ENCODE results near the gene PAK2.

Gene PAK2

DNA sequence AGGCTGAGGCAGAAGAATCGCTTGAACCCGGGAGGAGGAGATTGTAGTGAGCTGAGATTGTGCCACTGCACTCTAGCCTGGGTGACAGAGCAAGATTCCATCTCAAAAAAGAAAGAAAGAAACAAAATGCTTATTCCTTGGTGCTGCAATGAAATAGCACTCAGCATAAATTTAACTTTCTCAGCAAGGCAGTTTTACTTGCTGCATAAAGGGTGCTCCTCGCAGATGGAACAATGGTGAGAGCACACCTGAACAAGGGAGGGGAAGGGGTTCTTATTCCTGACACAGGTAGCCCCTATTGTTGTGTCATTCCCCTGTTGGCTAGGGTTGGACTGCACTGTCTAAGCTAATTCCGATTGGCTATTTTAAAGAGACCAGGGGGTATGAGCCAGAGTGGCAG is 17.1 kb downstream of the PAK2 start:
- Mint-ChIP-seq H3K9me3 (no peaks in the 10 kb centered on the region), H3K4me1 (peaks cover 55% of the 10 kb centered on the region), H3K27ac (peak overlapping the region; percentile 20), H3K36me3 (peaks cover 69% of the 10 kb centered on the region), H3K4me3 (no peak overlapping the region)
- DNase-seq (ENCODE audit: low spot score in 2 of 2), result no peak
- no peak for ATAC-seq

- H3K36me3 Mint-ChIP-seq, result peaks cover 62% of the 10 kb centered on the region
- peaks cover 60% of the 10 kb centered on the region for H3K4me1 Mint-ChIP-seq
- DNase-seq (ENCODE audit: low spot score in 2 of 2), result no peak
- peak; percentile 32 for ATAC-seq
- no peaks in the 10 kb centered on the region for H3K9me3 Mint-ChIP-seq
- H3K4me3 Mint-ChIP-seq, result no peak overlapping the region
- H3K27ac Mint-ChIP-seq, result peak overlapping the region; percentile 63
Observed at GRCh38 chr3:196757876-196758739, 18.5 kb downstream of the PAK2 start.

- H3K9me3 Mint-ChIP-seq, result no peaks in the 10 kb centered on the region
- peaks cover 27% of the 10 kb centered on the region for H3K4me1 Mint-ChIP-seq
- H3K4me3 Mint-ChIP-seq, result no peak overlapping the region
- H3K27ac Mint-ChIP-seq, result no peak overlapping the region
- no peak for ATAC-seq
- H3K36me3 Mint-ChIP-seq, result peaks cover 38% of the 10 kb centered on the region
- no peak for DNase-seq (ENCODE audit: low spot score in 2 of 2)
Observed at GRCh38 chr3:196763179-196763578, 23.5 kb downstream of the PAK2 start.

DNA sequence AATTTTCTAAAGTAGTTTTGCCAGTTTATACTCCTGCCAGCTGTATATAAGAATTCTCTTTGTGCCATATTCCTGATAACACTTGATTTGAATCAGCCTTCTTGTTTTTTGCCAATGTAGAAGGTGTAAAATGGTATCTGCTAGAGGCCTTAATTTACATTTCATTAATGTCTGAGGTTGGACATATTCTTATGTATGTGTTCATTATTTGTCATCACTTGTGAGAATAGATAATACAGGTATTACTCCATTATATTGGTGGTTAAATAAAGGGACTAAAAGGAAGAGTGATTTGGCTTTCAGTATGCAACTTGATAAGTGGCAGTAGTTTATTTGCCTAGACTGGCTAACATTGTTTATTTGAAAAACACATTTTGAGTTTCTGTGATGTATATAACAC is 25.8 kb downstream of the PAK2 start:
- Mint-ChIP-seq H3K27ac (no peak overlapping the region), H3K4me1 (peaks cover 21% of the 10 kb centered on the region), H3K9me3 (no peaks in the 10 kb centered on the region), H3K36me3 (peaks cover 43% of the 10 kb centered on the region), H3K4me3 (no peak overlapping the region)
- ATAC-seq (peak; percentile 36), DNase-seq (ENCODE audit: low spot score in 2 of 2) (no peak)

DNA sequence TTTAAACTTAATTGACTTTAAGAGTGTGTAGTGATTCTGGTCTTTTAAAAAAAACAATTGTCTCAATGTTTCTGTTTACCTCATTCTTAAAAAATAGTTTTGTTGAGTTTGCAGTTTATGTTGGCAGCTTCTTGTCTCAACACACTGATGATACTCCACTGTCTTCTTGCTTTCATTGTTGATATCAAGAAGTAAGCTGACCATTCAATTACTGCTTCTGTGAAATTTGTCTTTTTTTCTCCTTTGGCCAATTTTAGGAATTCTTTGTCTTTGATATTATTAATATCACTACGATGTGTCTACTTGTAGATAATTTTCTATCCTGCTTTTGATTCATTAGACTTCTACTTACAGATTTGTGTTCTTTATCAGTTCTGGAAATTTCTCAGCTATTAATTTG is 31.4 kb downstream of the PAK2 start:
- Mint-ChIP-seq H3K36me3 (peaks cover 17% of the 10 kb centered on the region), H3K9me3 (no peaks in the 10 kb centered on the region), H3K27ac (no peak overlapping the region), H3K4me1 (peaks cover 55% of the 10 kb centered on the region), H3K4me3 (no peak overlapping the region)
- DNase-seq (ENCODE audit: low spot score in 2 of 2) (no peak), ATAC-seq (no peak)

DNA sequence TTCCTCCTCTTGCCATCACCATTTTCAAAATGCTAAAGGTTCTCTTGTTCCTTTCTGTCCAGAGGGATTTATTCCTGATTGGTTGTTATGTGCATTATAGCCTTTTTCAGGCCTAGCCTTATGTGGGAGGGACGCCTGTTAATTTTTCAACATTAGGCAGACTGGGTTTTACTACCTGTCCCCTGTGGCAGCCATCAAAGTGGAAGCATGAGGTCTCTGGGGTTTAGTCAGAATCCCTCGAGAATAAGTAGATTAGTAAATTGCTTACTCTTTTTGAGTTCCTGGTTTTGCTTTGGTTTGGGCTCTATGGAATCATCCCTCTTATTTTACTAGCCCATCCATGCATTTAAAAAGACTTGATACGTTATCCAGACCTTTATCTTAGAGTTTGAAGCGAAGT is 32.4 kb downstream of the PAK2 start:
- no peak overlapping the region for H3K4me3 Mint-ChIP-seq
- H3K27ac Mint-ChIP-seq, result peak overlapping the region; percentile 11
- ATAC-seq, result no peak

DNA sequence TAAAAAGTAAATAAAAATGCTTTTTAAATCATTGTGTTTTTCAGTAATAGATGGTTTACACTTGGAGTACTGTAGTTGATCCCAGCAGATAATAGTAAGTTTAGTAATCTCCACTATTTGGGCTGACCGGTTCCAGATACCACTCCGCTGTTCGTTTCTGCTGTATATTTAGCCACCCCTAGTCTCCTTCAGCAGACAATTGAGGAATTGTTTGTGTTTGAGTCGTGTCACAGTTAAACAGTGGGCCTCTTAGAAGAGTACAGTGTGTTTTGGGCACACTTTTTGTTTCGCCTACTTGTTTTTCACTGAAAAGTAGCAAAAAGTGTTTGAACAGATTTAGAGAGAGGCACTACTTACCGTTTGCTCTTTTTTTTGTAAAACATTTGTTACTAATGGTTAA is 33.2 kb downstream of the PAK2 start:
- H3K36me3 Mint-ChIP-seq, result peaks cover 26% of the 10 kb centered on the region
- no peak for ATAC-seq
- H3K9me3 Mint-ChIP-seq, result no peaks in the 10 kb centered on the region
- DNase-seq (ENCODE audit: low spot score in 2 of 2), result no peak
- H3K4me3 Mint-ChIP-seq, result no peak overlapping the region
- peak overlapping the region; percentile 11 for H3K27ac Mint-ChIP-seq
- peaks cover 56% of the 10 kb centered on the region for H3K4me1 Mint-ChIP-seq

More for the DNA sequence above, 32.4 kb downstream of the PAK2 start:
- H3K4me1 Mint-ChIP-seq, result peaks cover 56% of the 10 kb centered on the region
- no peak for DNase-seq (ENCODE audit: low spot score in 2 of 2)
- H3K36me3 Mint-ChIP-seq, result peaks cover 21% of the 10 kb centered on the region
- H3K9me3 Mint-ChIP-seq, result no peaks in the 10 kb centered on the region

DNA sequence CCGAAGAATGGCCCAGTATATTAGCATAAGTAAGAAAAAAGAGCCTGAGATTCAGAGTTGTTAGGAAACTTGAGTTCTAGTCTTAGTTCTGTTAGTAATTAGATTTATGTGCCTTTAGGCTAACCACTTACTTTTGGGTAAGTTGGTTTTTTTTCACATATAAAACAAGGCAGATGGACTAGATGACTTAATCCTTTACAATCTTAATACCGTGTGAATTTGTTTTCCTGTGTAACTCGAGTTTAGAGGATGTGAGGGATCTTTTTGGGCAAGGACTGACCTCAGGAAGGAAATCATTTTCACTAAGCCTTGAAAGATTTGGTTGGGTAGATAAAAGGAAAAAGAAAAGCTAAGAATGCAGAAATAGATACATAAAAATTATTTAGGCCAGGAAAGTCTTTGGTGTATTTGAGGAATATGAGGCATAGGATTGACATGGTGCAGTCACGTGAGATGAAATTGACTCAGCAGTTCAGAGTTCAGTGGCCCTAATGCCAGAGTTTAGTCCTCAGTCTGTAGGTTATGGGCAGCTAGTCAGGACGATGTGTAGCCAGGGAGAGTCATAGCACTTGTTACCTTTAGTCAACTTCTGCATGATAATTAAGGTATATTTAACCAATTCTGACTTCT is 34.6 kb downstream of the PAK2 start:
- H3K36me3 Mint-ChIP-seq, result peaks cover 12% of the 10 kb centered on the region
- ATAC-seq (peak; percentile 94), DNase-seq (ENCODE audit: low spot score in 2 of 2) (no peak)
- peak overlapping the region; percentile 15 for H3K4me3 Mint-ChIP-seq
- peaks cover 65% of the 10 kb centered on the region for H3K4me1 Mint-ChIP-seq
- peak overlapping the region; percentile 39 for H3K27ac Mint-ChIP-seq
- H3K9me3 Mint-ChIP-seq, result no peaks in the 10 kb centered on the region

DNA sequence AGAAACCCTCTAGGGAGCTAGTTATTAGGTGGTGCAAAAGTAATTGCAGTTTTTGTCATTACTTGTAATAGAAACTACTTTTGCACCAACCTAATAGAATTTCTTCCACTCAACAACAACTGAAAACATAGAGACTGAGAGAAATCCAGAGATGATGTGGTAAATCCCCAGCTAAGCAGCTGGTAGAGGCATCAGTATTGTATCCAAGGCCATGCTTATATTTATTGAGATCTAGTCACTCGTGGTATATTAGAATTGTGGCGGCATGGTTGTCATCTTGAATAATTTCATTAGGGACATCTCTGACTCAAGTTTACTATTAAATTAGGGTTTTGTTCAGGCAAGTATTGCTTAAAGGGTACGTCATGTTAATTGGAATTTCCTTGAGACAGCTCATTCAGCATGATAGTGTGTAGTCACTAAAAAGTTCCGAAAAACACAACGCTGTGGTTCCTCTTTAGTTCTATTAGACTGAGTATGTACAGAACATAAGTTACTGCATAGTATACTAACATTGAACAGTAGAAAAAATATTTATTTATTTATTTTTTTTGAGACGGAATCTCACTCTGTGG is 35.3 kb downstream of the PAK2 start:
- no peak for DNase-seq (ENCODE audit: low spot score in 2 of 2)

DNA sequence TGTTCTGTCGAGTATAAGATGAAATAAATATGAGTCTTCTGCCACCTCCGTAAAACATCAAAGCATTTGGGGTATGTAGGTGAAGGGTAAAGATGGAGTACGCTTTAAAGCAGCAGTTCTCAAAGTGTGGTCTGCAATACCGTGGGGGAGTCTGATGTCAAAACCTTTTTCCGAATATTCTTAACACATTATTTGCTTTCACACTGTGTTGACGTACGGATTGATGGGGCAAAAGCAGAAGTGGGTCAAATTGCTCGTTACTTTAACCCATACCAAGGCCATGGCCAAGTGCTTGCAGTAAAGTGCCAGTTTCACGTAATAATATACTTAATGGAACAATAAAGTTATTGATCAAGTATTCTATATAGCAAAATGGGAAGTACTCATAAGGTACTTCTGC is 36.3 kb downstream of the PAK2 start:
- H3K4me3 Mint-ChIP-seq, result no peak overlapping the region
- no peak for ATAC-seq
- H3K36me3 Mint-ChIP-seq, result peaks cover 12% of the 10 kb centered on the region
- H3K9me3 Mint-ChIP-seq, result no peaks in the 10 kb centered on the region
- peaks cover 67% of the 10 kb centered on the region for H3K4me1 Mint-ChIP-seq
- H3K27ac Mint-ChIP-seq, result no peak overlapping the region
- no peak for DNase-seq (ENCODE audit: low spot score in 2 of 2)

More for the DNA sequence above, 35.3 kb downstream of the PAK2 start:
- peaks cover 12% of the 10 kb centered on the region for H3K36me3 Mint-ChIP-seq
- no peaks in the 10 kb centered on the region for H3K9me3 Mint-ChIP-seq
- H3K4me1 Mint-ChIP-seq, result peaks cover 67% of the 10 kb centered on the region
- H3K4me3 Mint-ChIP-seq, result peak overlapping the region; percentile 15
- peak overlapping the region; percentile 39 for H3K27ac Mint-ChIP-seq
- peak; percentile 33 for ATAC-seq

DNA sequence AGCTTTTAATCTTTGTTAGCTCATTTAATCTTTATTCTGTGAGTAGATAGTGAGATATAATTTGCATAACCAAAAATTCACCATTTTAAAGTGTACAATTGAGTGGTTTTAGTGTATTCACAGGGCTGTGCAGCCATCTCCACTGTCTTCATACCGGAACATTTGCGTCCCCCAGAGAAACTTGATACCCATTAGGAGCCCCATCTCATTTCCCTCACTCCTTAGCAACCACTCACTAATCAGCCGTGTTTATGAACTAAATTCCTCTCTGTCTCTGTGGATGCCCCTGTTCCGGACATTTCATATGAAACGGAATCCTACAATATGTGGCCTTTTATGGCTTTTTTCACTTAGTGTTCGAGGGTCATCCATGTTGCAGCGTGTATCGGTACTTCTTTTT is 38.2 kb downstream of the PAK2 start:
- H3K4me1 Mint-ChIP-seq, result peaks cover 48% of the 10 kb centered on the region
- peaks cover 29% of the 10 kb centered on the region for H3K36me3 Mint-ChIP-seq
- H3K27ac Mint-ChIP-seq, result no peak overlapping the region
- H3K9me3 Mint-ChIP-seq, result no peaks in the 10 kb centered on the region
- H3K4me3 Mint-ChIP-seq, result no peak overlapping the region
- DNase-seq (ENCODE audit: low spot score in 2 of 2) (no peak), ATAC-seq (no peak)

DNA sequence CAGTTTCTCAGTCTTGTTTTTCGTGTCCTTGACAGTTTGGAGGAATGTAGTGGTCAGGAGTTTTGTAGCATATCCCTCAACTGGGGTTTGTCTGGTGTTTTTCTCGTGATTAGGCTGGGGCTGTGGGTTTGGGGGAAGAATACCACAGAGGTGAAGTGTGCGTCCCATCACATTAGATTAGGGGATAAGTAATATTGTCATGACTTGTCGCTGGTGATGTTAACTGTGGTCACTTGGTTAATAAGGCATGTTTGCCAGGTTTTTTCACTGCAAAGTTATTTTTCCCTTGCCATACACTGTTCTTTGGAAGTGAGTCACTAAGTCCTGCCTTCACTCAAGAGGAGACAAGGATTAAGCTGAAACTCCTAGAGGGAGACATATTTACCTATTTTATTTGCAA is 39.1 kb downstream of the PAK2 start:
- Mint-ChIP-seq H3K36me3 (peaks cover 38% of the 10 kb centered on the region), H3K9me3 (no peaks in the 10 kb centered on the region), H3K27ac (peak overlapping the region; percentile 48), H3K4me1 (peaks cover 39% of the 10 kb centered on the region), H3K4me3 (no peak overlapping the region)
- no peak for ATAC-seq
- no peak for DNase-seq (ENCODE audit: low spot score in 2 of 2)

DNA sequence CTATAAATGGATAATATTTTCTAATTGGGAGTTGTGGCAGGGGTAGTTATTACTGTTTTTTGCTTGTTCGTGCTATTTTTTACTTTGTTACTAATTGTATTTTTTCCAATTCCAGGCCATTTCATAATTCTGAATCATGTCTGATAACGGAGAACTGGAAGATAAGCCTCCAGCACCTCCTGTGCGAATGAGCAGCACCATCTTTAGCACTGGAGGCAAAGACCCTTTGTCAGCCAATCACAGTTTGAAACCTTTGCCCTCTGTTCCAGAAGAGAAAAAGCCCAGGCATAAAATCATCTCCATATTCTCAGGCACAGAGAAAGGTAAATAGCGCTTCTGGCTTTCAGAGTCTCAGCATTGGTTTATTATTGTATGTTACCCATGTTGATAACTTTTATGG is 42.9 kb downstream of the PAK2 start:
- peaks cover 28% of the 10 kb centered on the region for H3K4me1 Mint-ChIP-seq
- no peak for DNase-seq (ENCODE audit: low spot score in 2 of 2)
- no peaks in the 10 kb centered on the region for H3K9me3 Mint-ChIP-seq
- no peak for ATAC-seq
- peak overlapping the region; percentile 58 for H3K27ac Mint-ChIP-seq
- peaks cover 59% of the 10 kb centered on the region for H3K36me3 Mint-ChIP-seq
- H3K4me3 Mint-ChIP-seq, result no peak overlapping the region

DNA sequence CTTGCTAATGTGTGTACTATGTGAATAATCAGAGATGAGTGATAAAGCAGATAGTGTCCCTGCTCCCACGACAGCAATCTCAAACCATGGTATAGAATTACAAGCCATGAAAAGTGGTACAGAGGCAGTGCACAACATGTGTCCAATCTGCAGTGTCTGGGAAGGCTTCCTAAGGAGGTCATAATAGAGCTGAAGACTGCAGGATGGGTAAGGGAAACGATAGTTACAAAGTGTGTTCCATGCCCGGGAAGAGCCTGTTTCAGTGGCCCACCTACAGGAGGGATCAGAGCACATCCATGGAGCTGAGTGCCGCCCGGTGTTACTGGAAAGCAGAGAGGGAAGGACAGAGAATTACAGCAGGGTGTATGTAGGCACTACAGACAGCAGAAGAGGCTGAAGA is 48.9 kb downstream of the PAK2 start:
- DNase-seq (ENCODE audit: low spot score in 2 of 2) (no peak), ATAC-seq (no peak)
- Mint-ChIP-seq H3K27ac (peak overlapping the region; percentile 13), H3K4me1 (peaks cover 25% of the 10 kb centered on the region), H3K4me3 (no peak overlapping the region), H3K36me3 (peaks cover 65% of the 10 kb centered on the region), H3K9me3 (peaks cover 2% of the 10 kb centered on the region)

DNA sequence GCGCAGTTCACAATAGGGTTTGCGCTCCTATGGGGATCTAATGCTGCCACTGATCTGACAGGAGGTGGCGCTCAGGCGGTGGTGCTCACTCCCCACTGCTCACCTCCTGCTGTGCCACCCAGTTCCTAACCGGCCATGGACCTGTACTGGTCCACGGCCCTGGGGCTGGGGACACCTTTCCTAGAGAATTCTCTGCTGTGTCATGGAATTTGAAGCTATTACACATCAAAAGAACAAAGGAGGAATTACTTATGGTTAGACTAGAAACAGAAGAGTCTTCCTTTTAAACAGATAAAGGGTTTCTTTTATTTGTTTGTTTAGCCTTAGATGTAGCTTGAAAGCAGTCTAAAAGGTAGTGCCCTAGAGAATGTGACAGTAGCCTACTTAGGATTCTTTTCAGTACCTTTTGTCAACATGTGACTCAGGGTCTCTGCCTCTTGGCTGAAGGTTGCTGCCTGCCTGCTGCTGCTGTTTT is 50.3 kb downstream of the PAK2 start:
- H3K36me3 Mint-ChIP-seq, result peaks cover 67% of the 10 kb centered on the region
- no peak for DNase-seq (ENCODE audit: low spot score in 2 of 2)
- peaks cover 29% of the 10 kb centered on the region for H3K4me1 Mint-ChIP-seq
- no peak overlapping the region for H3K27ac Mint-ChIP-seq
- peaks cover 3% of the 10 kb centered on the region for H3K9me3 Mint-ChIP-seq
- no peak for ATAC-seq
- H3K4me3 Mint-ChIP-seq, result no peak overlapping the region

GRCh38 chr3:196790636-196791035 is 51.0 kb downstream of the PAK2 start:
- DNase-seq (ENCODE audit: low spot score in 2 of 2), result no peak
- ATAC-seq, result no peak
- Mint-ChIP-seq H3K4me3 (no peak overlapping the region), H3K27ac (no peak overlapping the region), H3K4me1 (peaks cover 29% of the 10 kb centered on the region), H3K36me3 (peaks cover 67% of the 10 kb centered on the region), H3K9me3 (peaks cover 3% of the 10 kb centered on the region)

Measured in stimulated activated effector memory CD8-positive, alpha-beta T cell treated with anti-CD3 and anti-CD28 coated beads, Interleukin-12 subunit alpha, Interleukin-12 subunit beta, amount 100 ng/mL, for 72 hours (primary cell).